SHP77 (cell line): ENCODE results near the gene ELMOD1.
A peak's percentile ranks its signal among the peaks of the same experiment; 100 is the strongest.

ENCODE experiments used
- DNase-seq, 2 experiments: peaks; one replicate each; lab custom pipeline; 2025; lab: John Stamatoyannopoulos, UW

The ELMOD1 gene

GRCh38 chr11:107646783-107647182, 55.8 kb downstream of the ELMOD1 start:
- DNase-seq = no peak

- DNase-seq = no peak
These were observed 57.3 kb downstream of the ELMOD1 start for GRCh38 chr11:107648242-107648641.

GRCh38 chr11:107651672-107652071, 60.7 kb downstream of the ELMOD1 start:
- no peak for DNase-seq

- no peak for DNase-seq
These were observed 62.1 kb downstream of the ELMOD1 start for GRCh38 chr11:107653076-107653475.

GRCh38 chr11:107655602-107656001, 64.7 kb downstream of the ELMOD1 start:
- no peak for DNase-seq

GRCh38 chr11:107659310-107659709, 68.4 kb downstream of the ELMOD1 start:
- no peak for DNase-seq

DNA sequence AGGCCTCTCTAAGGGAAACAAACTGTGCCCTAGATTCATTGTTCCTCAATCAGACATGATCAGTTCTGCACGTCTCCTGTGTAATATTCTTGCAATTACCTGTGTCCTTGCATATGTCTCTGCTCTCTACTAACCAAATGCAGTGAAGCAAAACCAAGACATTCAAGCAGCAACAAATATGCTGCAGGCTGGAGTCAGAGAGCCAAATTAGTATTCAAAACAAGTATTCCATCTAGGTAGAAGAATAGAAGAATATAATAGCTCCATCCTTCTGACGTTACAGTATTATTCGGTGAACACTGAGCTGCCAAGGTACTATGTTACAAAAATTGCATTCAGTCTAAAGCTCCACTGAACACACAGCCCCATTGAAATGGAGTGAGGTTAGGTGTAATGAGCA, 69.1 kb downstream of the ELMOD1 start:
- DNase-seq = no peak

DNA sequence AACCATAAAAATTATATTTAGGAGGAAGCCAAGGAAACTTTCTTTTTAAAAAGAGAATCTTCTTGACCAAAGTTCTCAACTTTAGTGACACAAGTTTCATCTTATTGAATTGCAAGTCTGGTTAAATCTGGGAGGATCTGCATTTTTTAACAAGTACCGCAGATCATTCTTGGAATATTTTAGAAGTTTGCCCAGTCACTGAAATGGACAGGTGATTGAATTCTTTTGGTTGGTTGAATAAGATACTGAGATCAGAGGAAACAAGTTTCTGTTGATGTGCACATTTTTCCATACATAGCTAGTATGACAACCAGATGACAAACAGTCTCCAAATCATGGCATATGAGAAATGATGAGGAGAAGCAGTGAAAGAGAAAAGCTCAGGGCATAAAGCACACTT, 70.7 kb downstream of the ELMOD1 start:
- DNase-seq = no peak

- no peak for DNase-seq
These were observed 74.1 kb downstream of the ELMOD1 start for GRCh38 chr11:107665018-107665417.

GRCh38 chr11:107666911-107667613, 76.1 kb downstream of the ELMOD1 start:
- no peak for DNase-seq

DNA sequence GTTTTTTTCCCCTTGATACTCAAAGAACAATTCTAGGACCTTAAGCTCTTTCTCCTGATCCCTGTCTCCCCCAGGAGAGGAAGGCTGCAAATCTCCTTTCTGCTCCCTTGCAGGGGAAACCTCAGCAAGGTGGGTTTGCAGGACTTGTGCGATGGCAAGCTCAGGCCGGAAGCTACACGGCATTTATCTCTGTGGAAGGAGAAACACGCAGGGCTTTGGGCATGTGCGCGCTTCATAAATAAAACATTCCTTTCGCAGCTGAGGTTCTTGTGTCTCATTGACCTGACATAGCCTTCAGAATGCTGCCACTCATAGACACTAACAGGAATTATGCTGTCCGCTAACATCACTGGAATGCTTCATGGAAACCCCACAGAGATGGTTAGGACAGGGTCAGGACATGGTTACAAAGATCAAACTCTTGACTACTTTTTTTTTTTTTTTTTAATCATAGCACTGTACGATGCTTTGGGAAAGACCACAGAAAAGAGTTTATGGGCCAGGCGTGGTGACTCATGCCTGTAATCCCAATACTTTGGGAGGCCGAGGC, 78.3 kb downstream of the ELMOD1 start:
- no peak for DNase-seq

DNA sequence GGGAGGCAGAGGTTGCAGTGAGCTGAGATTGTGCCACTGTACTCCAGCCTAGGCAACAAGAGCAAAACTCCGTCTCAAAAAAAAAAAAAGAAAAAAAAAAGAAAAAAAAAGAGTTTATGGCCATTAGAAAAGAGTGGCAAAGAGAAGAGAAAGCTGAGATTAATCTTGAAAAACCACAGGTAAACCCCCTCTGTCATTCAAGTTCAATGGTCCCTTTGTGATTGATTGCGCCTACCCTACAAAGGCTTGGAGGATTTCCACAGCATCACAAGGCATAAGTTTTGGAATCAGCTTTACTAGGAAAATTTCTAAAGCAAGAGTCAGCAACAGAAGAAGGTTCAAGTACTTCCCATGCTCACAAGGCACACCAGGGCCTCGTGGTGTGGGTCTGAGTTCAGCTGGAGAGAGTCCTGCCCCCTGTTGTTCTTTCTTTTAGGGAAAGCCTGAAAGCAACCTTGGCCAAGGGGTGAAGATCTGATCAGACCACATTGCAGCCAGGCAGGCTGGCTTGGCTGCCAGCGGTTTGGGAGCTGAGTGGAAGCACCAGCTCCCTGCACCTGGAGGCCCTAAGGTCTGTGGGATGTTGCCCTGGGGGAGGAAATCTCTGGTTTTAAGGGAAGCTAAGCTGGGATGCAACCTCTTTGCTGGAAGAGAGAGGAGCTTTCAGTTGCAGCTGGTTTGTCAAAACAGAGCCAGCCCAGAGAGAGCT, 79.1 kb downstream of the ELMOD1 start:
- no peak for DNase-seq

DNA sequence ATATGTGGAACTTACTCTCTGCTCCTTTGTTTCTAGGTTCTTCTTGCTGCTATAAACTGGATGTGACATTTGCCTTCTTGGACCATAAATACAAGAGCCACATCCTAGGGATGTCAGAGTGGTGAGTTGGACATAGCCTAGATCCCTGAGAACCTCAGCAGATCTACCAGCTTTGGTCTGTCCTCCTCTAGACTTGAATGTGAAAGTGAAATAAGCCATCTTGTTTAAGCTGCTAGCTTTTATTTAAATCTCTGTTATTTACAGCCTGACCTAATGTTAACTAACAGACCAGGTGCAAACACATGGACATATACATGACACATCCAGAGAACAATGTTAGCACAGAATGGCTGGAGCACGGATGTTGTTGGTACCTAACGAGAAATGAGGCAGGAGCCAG, 85.0 kb downstream of the ELMOD1 start:
- no peak for DNase-seq

DNA sequence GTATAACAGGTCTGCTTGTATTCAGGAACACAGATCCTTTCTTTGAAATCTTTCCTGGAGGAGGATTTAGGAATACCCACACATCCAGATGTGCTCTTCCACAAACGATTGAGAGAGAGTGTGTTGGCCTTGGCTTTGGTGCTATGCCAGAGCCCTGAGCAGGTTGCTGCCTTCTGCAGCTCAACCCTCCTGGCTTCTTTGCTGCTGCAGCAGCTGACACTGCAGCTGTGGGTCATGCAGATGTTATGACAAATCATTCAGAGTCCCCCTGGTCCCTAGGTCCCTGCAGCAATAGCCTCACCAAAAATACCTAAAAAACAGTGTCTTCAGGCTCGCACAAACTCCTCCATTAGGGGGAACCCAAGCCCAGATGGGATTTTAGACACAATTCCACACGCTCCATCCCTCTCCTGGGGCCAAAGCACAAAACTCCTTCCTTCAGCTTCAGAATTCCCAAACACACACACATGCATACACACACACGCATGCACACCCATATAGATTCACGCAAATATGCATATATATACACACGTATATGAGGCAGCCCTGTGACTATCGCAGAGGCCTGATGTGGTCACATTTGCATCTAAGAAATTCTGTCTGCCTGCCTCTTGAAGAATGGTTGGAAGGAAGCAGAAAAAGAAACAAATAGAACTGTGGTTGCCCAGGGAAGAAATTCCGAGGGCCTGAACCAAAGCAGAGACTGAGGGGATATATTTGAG, 85.5 kb downstream of the ELMOD1 start:
- DNase-seq = no peak

GRCh38 chr11:107677924-107678631, 87.1 kb downstream of the ELMOD1 start:
- DNase-seq = no peak

DNA sequence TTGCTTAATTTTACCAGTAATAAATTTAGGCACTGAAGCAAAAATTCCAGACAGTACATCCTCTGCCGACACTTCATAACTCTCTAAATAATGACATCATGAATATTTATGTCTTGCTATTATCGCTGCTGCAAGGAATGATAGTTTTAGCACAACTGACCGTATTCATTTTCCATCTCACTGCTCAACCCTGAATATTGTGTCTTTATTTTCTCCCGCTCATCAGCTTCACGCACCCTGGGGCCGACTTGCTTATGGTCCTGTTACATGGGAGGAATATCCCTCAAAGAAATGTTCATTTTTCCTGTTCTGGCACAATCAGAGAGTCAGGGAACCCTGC, 87.7 kb downstream of the ELMOD1 start:
- DNase-seq = no peak

DNA sequence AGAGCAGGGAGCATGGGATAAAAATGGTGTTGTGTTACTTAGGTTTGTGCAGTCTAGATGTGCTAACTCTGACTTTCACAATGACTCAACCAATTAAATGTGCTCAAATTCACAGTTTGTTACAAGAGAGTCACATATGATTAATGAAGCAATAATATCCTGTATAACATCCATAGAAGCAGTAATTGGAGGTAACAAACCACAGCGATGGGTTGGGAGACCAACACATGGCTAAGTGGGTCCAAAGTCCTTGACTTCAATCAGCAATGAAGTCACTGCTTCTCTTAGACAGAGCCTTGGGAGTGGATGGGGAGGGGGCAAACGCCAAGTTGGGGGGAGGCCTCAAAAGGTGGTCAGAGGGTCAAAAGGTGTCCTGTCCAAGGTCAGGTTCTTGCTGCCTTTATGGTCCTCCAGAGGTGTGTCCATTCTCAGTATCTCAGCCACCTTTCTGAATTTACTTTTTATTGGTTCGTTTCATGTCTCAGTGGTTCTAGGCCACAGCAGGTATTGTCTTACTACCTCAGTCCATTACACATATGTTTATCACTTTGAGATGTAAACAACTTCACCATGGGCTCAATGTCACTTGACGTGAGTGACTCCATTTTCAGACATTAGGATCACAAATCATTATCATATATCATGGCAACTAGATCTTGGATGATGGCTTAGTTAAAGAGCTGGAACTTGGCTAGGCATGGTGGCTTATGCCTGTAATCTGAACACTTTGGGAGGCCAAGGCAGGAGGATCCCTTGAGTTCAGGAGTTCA, 88.5 kb downstream of the ELMOD1 start:
- DNase-seq = no peak

DNA sequence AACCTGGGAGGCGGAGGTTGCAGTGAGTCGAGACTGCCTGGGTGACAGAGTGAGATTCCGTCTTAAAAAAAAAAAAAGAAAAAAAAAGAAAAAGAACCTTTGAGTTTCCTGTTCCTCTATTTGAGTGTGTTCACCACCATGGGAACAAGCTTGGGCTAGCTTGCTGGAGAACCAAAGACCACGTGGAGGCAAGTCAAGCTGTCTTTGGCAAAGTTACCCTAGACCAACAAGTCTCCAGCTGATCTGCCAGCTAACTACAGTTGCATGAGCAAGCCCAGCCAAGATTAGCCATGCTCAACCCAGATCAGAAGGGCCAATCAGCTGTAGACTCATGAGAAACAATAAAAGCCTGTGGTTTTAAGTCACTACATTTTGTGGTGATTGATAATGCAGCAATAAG, 91.2 kb downstream of the ELMOD1 start:
- no peak for DNase-seq

DNA sequence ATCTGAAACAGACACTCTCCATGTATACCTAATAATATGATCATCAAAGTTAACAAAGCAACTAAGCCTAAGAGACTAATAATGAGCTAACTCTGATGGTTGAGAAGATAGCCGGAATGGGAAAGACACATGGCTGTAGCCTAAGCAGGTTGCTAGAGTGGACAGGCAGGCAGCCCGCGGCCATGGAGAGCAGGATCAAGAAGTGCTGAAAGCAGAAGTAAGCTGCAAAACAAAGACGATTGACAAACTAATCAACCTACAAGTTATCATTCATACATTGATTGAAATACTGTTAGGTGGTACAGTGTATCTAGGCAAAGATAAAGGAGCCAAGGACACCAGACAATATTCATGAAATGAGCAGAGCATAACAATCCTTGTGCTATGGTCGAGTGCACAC, 91.6 kb downstream of the ELMOD1 start:
- DNase-seq = no peak

GRCh38 chr11:107683061-107683460, 92.1 kb downstream of the ELMOD1 start:
- DNase-seq = no peak

DNA sequence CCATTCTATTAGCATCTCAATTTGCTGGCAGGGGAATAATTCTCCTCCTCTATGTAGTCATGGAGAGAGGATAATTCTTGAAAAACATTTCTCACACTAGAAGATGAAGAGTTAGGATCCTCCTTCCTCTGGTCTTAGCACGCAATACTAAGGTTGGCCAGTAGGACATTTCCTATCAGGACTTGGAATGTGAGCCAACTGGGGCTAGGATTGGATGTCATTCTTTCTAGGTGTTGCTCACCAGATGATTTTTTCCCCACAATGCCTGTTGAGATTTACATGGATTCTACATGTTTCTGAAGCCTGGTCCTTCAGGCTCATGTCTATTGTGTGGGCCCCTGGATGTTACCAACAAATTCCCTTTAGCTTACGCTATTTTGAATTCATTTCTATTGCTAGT, 92.9 kb downstream of the ELMOD1 start:
- peak in 1 of 2 experiments; percentile 2 for DNase-seq
